PFSK-1 (cell line): ENCODE data around the gene ERC1.

Experiments
- FOXP2 ChIP-seq: optimal IDR thresholded peaks from 2 replicates; pipeline ENCODE3; 2011; ENCODE audit warnings: borderline replicate concordance, control low read depth, inconsistent platforms; ENCODE audit not compliant: insufficient read depth; ENCODE audit errors: extremely low read length, extremely low read depth
- POLR2AphosphoS5 ChIP-seq: IDR thresholded peaks from 2 replicates; pipeline ENCODE4 v1.6.1; 2012; ENCODE audit warnings: low read depth, mild to moderate bottlenecking, control low read depth, low read length, moderate library complexity
- SIN3A ChIP-seq: IDR thresholded peaks from 2 replicates; pipeline ENCODE4 v1.6.1; 2012; ENCODE audit warnings: mild to moderate bottlenecking, low read length, moderate library complexity, borderline replicate concordance; ENCODE audit not compliant: insufficient read depth
- TAF1 ChIP-seq: IDR thresholded peaks from 2 replicates; pipeline ENCODE4 v1.6.1; 2012; ENCODE audit warnings: low read length, control low read depth, borderline replicate concordance; ENCODE audit not compliant: insufficient read depth
- TF ChIP-seq, protein P1 (sequence below), 2 experiments: IDR thresholded peaks; 2 replicates each; pipeline versions ENCODE4 v1.6.1 to v1.8.0; 2011 to 2012; ENCODE audit warnings: low read depth in 2 of 2, low read length in 2 of 2, control low read depth in 1 of 2, inconsistent platforms in 1 of 2, mild to moderate bottlenecking in 1 of 2, moderate library complexity in 1 of 2; ENCODE audit not compliant: insufficient read depth in 1 of 2

DNA sequence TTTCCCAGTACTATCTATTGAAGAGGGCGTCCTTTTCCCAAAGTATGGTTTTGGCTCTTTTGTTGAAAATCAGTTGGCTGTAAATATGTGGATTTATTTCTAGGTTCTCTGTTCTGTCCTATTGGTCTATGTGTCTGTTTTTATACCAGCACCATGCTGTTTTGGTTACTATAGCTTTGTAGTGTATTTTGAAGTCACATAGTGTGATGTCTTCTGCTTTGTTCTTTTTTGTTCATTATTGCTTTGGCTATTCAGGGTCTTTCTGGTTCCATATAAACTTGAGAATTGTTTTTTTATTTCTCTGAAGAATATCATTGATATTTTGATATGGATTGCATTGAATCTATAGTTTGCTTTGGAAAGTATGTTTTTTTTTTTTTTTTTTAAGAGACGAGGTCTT, 67.4 kb downstream of the ERC1 start:
- TF ChIP-seq POLR2AphosphoS5 = no peak
- no peak for TF ChIP-seq TAF1
- TF ChIP-seq, protein P1, sequence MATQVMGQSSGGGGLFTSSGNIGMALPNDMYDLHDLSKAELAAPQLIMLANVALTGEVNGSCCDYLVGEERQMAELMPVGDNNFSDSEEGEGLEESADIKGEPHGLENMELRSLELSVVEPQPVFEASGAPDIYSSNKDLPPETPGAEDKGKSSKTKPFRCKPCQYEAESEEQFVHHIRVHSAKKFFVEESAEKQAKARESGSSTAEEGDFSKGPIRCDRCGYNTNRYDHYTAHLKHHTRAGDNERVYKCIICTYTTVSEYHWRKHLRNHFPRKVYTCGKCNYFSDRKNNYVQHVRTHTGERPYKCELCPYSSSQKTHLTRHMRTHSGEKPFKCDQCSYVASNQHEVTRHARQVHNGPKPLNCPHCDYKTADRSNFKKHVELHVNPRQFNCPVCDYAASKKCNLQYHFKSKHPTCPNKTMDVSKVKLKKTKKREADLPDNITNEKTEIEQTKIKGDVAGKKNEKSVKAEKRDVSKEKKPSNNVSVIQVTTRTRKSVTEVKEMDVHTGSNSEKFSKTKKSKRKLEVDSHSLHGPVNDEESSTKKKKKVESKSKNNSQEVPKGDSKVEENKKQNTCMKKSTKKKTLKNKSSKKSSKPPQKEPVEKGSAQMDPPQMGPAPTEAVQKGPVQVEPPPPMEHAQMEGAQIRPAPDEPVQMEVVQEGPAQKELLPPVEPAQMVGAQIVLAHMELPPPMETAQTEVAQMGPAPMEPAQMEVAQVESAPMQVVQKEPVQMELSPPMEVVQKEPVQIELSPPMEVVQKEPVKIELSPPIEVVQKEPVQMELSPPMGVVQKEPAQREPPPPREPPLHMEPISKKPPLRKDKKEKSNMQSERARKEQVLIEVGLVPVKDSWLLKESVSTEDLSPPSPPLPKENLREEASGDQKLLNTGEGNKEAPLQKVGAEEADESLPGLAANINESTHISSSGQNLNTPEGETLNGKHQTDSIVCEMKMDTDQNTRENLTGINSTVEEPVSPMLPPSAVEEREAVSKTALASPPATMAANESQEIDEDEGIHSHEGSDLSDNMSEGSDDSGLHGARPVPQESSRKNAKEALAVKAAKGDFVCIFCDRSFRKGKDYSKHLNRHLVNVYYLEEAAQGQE (IDR thresholded peaks at IDR 0.05; ENCODE audit: insufficient read depth in 1 of 2, low read depth in 2 of 2, low read length in 2 of 2) = no peak
- TF ChIP-seq SIN3A = no peak
- TF ChIP-seq FOXP2 = no peak
